LoVo (cell line): ENCODE results near the gene ANKRD29.
"Not testable (repeated sequence)": the region's sequence is repeated elsewhere in the genome, so short reads cannot be mapped to it uniquely, and the experiment has no call there.

ENCODE experiments used
- DNase-seq: peaks from one replicate; pipeline ENCODE4 v3.0.0-alpha.2; 2016; ENCODE audit warnings: low spot score

The ANKRD29 gene

DNA sequence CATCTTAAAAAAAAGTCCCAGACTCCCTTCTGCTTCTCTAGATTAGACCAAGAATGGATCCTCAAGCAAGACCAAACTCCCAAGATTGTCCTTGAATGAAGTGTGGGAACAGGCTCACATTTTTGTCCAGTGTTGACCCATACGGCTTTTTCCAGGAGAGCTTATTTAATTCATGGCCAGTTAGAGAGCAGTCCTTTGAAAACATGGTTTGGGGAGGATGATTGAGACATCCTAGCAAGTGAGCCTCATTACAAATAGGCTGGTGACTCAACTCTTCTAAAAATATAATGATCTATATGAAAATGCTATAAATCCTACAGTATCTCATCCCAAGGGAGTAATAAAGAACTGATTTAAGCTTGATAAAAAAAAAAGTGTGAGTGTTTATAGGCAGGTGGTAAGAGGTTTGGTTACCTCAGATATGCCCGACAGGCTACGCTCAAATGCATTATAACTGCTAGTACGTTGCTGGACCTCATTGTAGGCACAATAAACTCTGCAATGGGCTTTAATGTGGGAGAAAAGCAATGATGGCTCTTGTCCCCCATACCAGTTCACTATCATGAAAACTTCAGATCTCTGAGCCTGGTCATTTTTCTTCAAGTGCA is 17.0 kb downstream of the ANKRD29 start:
- DNase-seq: no peak

GRCh38 chr18:23643815-23644490 is 18.8 kb downstream of the ANKRD29 start:
- no peak for DNase-seq

GRCh38 chr18:23641937-23642666 is 20.6 kb downstream of the ANKRD29 start:
- no peak for DNase-seq

DNA sequence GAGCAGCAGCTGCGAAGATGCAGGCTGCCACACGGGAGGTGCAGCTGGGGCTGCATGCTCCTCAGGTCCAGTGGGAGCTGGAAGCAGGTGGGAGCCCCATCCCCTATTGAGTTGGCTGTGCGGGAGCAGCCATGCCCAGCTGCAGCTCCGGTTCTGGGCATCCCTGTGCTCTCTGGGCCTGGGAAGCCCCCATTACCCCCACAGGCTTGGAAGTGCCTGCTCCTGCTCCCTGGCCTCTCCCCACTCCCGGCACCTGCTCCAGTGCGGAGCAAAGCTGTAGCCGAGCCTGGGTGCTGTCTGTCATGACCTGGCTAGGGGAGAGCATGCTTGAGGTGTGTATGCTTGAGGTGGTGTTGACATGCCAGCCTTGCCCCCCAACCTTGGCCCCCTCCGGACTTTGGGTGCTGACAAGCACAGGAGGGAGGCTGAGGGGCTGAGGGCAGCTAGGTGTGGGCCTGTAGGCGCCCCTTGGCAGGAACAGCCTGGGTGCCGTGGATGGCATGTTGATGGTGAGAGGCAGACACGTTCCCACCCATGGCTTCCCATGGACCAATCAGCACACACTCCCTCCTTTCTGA is 21.5 kb downstream of the ANKRD29 start:
- DNase-seq: no peak

GRCh38 chr18:23640052-23640451 is 22.7 kb downstream of the ANKRD29 start:
- DNase-seq: no peak

- DNase-seq: not testable (repeated sequence)
Observed at GRCh38 chr18:23636433-23636832, 26.3 kb downstream of the ANKRD29 start.

GRCh38 chr18:23636071-23636399 is 26.7 kb downstream of the ANKRD29 start:
- no peak for DNase-seq

DNA sequence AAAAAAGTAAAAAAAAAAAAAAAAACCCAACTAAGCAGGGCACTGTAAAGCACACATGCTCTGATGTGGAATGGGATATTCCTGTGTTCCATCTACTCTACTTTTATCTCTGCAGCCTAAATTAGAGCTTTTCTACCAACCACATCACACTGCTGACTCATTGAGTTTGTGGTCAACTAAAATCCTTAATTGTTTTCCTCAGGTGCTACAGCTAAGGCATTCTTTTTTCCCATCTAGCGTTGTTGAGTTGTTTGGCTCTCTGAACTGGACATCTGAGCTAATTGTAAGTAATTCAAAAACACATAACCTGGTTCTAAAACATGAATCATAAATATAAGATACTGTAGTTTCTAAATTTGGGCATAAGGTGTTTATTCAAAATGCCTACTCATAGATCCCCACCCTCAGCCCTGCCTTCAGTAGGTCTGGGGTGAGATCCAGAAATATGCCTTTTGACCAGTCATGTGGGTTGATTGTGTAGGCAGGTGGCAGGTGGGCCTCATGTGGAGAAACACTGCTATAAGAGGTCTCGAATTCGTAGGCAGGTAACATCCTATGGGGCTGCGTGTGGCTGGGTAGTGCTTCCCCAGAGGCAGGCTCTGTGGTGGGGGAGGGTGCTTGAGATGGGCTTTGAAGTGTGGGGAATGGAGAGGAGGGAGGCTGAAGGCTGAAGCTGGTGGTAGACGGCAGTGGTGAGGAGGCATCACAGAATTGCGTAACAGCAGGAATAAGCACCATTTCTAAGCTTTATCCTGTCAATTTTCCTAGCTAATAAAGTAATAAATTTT is 27.2 kb downstream of the ANKRD29 start:
- DNase-seq: peak; percentile 68

DNA sequence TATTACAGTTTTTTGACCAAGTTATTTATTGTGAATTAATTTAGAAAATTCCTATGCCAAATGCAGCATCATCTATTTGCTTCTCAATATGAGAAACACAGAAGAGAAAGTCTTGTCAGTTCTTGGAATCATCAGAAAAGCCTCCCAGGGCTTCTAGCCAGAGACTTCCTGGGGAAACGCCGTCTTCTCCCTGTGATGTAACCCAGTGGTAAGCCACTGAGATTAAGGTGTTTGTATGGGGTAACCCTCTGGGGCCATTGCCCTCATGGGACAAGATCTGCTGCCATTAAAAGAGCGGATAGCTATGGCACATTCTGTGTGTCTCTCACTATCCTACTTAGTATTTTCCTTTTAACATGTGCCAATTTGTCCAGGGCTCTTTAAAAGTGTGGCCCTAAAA is 28.0 kb downstream of the ANKRD29 start:
- no peak for DNase-seq

DNA sequence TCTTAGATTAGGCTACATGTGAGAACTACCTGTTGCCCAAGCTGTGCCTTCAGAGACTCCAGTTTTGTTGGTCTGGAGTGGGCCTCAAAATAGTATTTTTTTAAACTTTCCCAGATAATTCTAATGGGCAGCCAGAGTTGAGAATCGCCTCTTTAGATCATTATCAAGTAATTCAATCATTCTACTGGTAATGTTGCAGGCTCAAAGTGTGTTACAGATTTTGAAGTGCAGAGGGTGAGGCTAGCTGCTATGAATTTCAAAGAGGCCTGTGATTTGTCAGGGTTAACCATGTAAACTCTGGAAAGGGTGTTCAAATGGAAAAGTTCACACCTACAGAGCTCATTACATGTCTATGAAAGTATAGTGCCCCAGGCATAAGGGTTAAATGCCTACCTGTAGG is 30.1 kb downstream of the ANKRD29 start:
- DNase-seq: no peak

GRCh38 chr18:23631746-23632145 is 31.0 kb downstream of the ANKRD29 start:
- DNase-seq: no peak

GRCh38 chr18:23631312-23631711 is 31.4 kb downstream of the ANKRD29 start:
- DNase-seq: no peak

GRCh38 chr18:23629444-23629946 is 33.2 kb downstream of the ANKRD29 start:
- DNase-seq: peak; percentile 29

DNA sequence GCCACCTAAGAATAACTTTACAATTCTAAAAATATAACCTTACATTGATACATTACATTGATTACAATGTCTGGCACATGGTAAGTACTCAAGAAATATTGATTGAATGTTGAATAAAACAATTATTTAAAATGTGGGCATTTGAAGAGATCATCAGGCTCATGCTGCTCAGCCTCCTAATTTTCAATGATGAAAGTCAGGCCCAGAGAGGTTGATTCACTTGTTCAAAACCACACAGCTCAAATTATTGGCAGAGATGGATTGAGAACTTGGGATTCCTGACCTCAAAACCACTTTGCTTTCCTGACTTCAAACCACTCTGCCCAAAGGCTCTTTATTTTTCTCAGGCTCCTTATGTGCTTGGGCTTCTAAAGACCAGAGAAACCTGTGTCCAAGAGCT is 34.7 kb downstream of the ANKRD29 start:
- DNase-seq: no peak

- peak; percentile 84 for DNase-seq
Observed at GRCh38 chr18:23627321-23627720, 35.4 kb downstream of the ANKRD29 start.

- peak; percentile 13 for DNase-seq
Observed at GRCh38 chr18:23626451-23627279, 36.0 kb downstream of the ANKRD29 start.

DNA sequence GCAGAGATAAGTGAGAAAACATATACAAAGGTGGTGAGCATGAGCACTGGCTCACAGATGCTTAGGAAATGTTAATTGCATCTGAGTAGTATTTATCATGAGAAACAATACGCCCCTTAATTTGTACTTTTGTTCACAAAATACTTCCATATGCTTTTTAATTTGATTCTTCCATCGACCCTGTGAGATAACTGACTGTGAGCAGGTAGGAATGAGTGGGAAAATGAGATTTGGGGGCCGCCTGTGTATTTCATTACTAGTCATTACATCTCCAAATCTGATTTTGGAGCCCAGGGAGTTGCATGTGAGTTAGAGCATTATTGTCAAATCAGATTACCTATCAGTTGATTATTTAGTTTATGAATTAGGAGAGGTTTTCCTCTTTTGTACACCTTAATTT is 39.7 kb downstream of the ANKRD29 start:
- DNase-seq: no peak

DNA sequence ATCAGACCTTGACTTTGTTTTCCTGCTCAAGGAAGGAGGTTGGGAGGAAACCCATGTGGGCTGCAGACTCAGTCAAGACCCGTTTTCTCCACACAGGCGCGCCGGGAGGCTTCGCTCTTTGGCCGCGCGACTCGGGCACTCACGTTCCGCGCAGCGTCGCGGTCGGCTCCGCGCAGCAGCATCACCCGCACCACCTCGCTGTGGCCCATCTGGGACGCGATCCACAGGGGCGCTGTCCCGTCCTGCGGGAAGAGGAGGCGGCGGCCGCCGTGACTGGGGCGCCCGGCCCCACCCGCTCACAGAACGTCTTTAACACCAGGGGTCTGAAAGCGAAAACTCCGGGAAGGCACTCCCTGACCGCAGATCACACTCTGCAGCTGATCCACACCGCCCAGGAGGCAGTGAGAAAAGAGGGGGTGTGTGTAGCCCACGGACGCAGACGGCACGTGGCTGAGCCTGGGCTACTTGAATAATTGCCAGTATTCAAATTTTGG is 43.3 kb downstream of the ANKRD29 start:
- no peak for DNase-seq

DNA sequence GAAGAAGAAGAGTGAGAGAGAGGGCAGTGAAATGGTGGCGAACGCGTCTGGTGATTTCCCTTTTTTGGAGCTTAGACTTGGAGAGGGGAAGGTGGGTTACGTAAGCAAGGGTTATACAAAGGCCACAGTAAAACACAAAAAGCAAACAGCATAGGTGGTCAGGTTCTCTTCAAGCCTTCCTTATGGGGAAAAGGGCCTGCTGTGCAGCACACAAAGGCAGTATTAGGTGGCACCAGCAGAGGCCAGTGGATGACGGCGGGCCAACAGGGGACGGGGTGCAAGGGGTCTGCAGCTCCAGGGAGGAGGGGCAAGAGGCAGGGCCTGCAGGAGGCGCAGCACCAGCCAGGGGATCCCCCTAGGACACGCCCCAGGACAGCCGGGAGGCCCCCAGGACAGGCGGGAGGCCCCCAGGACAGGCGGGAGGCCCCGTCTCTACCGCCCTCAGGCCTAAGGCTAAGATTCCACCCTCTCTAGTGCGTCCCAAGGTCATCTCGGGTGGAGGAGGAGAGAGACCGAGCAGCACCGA is 43.8 kb downstream of the ANKRD29 start:
- no peak for DNase-seq

- no peak for DNase-seq
Observed at GRCh38 chr18:23617412-23618014, 45.2 kb downstream of the ANKRD29 start.
